Keratinocyte (primary cell): Measurements from ENCODE around the gene LGALS7.
"Not testable (repeated sequence)": the region's sequence is repeated elsewhere in the genome, so short reads cannot be mapped to it uniquely, and the experiment has no call there.

Experiments used
- EZH2 ChIP-seq: IDR thresholded peaks from one replicate; pipeline ENCODE4 v1.6.1; 2012; ENCODE audit warnings: inconsistent platforms, mild to moderate bottlenecking, low read length, moderate library complexity
- TF ChIP-seq, protein P1 (sequence below), 3 experiments: IDR thresholded peaks in 1 of 3; conservative IDR thresholded peaks in 1 of 3; optimal IDR thresholded peaks in 1 of 3; 2 replicates in 2 of 3; 3 replicates in 1 of 3; pipeline versions ENCODE3 to v1.5.1; 2011; ENCODE audit warnings: low read length in 3 of 3, mild to moderate bottlenecking in 3 of 3, moderate library complexity in 2 of 3, control low read depth in 1 of 3, inconsistent platforms in 1 of 3; ENCODE audit not compliant: insufficient read depth in 2 of 3; ENCODE audit errors: extremely low read depth in 1 of 3

DNA sequence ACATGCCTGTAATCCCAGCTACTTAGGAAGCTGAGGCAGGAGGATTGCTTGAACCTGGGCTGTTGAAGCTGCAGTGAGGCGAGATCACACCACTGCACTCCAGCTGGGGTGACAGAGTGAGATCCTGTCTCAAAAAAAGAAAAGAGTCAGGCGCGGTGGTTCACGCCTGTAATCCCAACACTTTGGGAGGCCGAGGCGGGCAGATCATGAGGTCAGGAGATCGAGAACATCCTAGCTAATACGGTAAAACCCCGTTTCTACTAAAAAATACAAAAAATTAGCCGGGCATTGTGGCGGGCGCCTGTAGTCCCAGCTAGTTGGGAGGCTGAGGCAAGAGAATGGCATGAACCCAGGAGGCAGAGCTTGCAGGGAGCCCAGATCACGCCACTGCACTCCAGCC lies 8.9 kb upstream of the LGALS7 start:
- TF ChIP-seq, protein P1, sequence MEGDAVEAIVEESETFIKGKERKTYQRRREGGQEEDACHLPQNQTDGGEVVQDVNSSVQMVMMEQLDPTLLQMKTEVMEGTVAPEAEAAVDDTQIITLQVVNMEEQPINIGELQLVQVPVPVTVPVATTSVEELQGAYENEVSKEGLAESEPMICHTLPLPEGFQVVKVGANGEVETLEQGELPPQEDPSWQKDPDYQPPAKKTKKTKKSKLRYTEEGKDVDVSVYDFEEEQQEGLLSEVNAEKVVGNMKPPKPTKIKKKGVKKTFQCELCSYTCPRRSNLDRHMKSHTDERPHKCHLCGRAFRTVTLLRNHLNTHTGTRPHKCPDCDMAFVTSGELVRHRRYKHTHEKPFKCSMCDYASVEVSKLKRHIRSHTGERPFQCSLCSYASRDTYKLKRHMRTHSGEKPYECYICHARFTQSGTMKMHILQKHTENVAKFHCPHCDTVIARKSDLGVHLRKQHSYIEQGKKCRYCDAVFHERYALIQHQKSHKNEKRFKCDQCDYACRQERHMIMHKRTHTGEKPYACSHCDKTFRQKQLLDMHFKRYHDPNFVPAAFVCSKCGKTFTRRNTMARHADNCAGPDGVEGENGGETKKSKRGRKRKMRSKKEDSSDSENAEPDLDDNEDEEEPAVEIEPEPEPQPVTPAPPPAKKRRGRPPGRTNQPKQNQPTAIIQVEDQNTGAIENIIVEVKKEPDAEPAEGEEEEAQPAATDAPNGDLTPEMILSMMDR (optimal IDR thresholded peaks at IDR 0.05 in 1 of 3, IDR thresholded peaks at IDR 0.05 in 1 of 3, conservative IDR thresholded peaks at IDR 0.05 in 1 of 3; ENCODE audit: extremely low read depth in 1 of 3, insufficient read depth in 2 of 3, low read length in 3 of 3) = not testable (repeated sequence)
- TF ChIP-seq EZH2 = not testable (repeated sequence)
